ENCODE measurements around the gene KLHL35.

The KLHL35 gene

GRCh38 chr11:75468534-75469340 is 35.7 kb upstream of the KLHL35 start:
- DNase-seq: no peak

- no peak for DNase-seq
Observed at GRCh38 chr11:75467881-75468280, 34.9 kb upstream of the KLHL35 start.

- no peak for DNase-seq
Observed at GRCh38 chr11:75467311-75467710, 34.3 kb upstream of the KLHL35 start.

- DNase-seq: no peak
Observed at GRCh38 chr11:75465701-75466531, 32.9 kb upstream of the KLHL35 start.

GRCh38 chr11:75463106-75463774 is 30.2 kb upstream of the KLHL35 start:
- no peak for DNase-seq

- no peak for DNase-seq
Observed at GRCh38 chr11:75462117-75462653, 29.2 kb upstream of the KLHL35 start.

- no peak for DNase-seq
Observed at GRCh38 chr11:75461151-75461550, 28.1 kb upstream of the KLHL35 start.

- DNase-seq: no peak
Observed at GRCh38 chr11:75456596-75457183, 23.7 kb upstream of the KLHL35 start.

- DNase-seq: no peak
Observed at GRCh38 chr11:75454987-75455386, 22.0 kb upstream of the KLHL35 start.

- no peak for DNase-seq
Observed at GRCh38 chr11:75453916-75454655, 21.1 kb upstream of the KLHL35 start.

- peak in 4 of 6 experiments; percentile 3 to 14 (median 8) for DNase-seq
Observed at GRCh38 chr11:75450826-75451821, 18.1 kb upstream of the KLHL35 start.

- DNase-seq: no peak
Observed at GRCh38 chr11:75450236-75450635, 17.2 kb upstream of the KLHL35 start.

GRCh38 chr11:75449776-75450175 is 16.8 kb upstream of the KLHL35 start:
- no peak for DNase-seq

GRCh38 chr11:75449271-75449670 is 16.3 kb upstream of the KLHL35 start:
- DNase-seq: no peak

GRCh38 chr11:75447415-75447814 is 14.4 kb upstream of the KLHL35 start:
- no peak for DNase-seq

- peak; percentile 22 to 76 (median 60) for DNase-seq
Observed at GRCh38 chr11:75445315-75445953, 12.4 kb upstream of the KLHL35 start.

GRCh38 chr11:75443043-75443442 is 10.0 kb upstream of the KLHL35 start:
- DNase-seq: no peak

- no peak for DNase-seq
Observed at GRCh38 chr11:75442161-75442885, 9.3 kb upstream of the KLHL35 start.

- DNase-seq: no peak
Observed at GRCh38 chr11:75441804-75442132, 8.8 kb upstream of the KLHL35 start.
